Tibial nerve (tissue), 4 donors: ENCODE measurements around the gene TCHHL1.

ENCODE experiments used
- CTCF ChIP-seq, 5 experiments: fragments of 200-600 bp in 3 of 5; fragments of 450-650 bp in 2 of 5; sonication (generic) in 3 of 5; IDR thresholded peaks; one replicate each; pipeline ENCODE4 v1.5.1; 2016 to 2019; ENCODE audit warnings: antibody characterized with exemption in 5 of 5, mild to moderate bottlenecking in 3 of 5, moderate library complexity in 2 of 5
- EP300 ChIP-seq, 2 donors: sonication (generic); formaldehyde crosslinking; IDR thresholded peaks; one replicate each; pipeline ENCODE4 v1.6.1; 2017; ENCODE audit warnings: antibody characterized with exemption in 2 of 2, mild to moderate bottlenecking in 1 of 2
- POLR2A ChIP-seq, 2 donors: fragments of 450-650 bp; IDR thresholded peaks; one replicate each; pipeline ENCODE4 v1.6.1; 2017; ENCODE audit warnings: antibody characterized with exemption in 2 of 2, mild to moderate bottlenecking in 2 of 2, moderate library complexity in 2 of 2

- TF ChIP-seq CTCF (IDR thresholded peaks at IDR 0.05) (no peak), POLR2A (IDR thresholded peaks at IDR 0.05) (no peak), EP300 (IDR thresholded peaks at IDR 0.05) (no peak)
Measured at GRCh38 chr1:152086760-152087159, 2.1 kb downstream of the TCHHL1 start.
